HL-60/S4 treated with phorbol 12-myristate 13-acetate at 8.2 ng/mL for 4 days and 3 days (cell line): ENCODE measurements around the gene SERBP1.
"Not testable (repeated sequence)": the region's sequence is repeated elsewhere in the genome, so short reads cannot be mapped to it uniquely, and the experiment has no call there.

Experiments
- in situ Hi-C: fragments of 300-500 bp; cut with MboI; formaldehyde crosslinking; loops from 2 replicates; pipeline ENCODE4 v1.15.0; 2022; ENCODE audit warnings: low sequenced_read_pairs

Gene SERBP1

GRCh38 chr1:67430358-67431155 lies at the start of gene SERBP1:
Gene SERBP1 (minus strand): TSS chr1:67430402. CDS start chr1:67430300, 102 bp downstream.
- in situ Hi-C loops, result no loop called here

GRCh38 chr1:67479146-67479891 lies 49.1 kb upstream of the SERBP1 start:
- in situ Hi-C loops, result no loop called here

- in situ Hi-C loops, result no loop called here
These were observed 46.7 kb upstream of the SERBP1 start for GRCh38 chr1:67476906-67477305.

GRCh38 chr1:67476006-67476482 lies 45.8 kb upstream of the SERBP1 start:
- in situ Hi-C loops, result no loop called here

- in situ Hi-C loops, result no loop called here
These were observed 41.9 kb upstream of the SERBP1 start for GRCh38 chr1:67472056-67472455.

- in situ Hi-C loops, result no loop called here
These were observed 39.2 kb upstream of the SERBP1 start for GRCh38 chr1:67469431-67469830.

GRCh38 chr1:67468066-67468718 lies 38.0 kb upstream of the SERBP1 start:
- in situ Hi-C loops, result no loop called here

- in situ Hi-C loops, result no loop called here
These were observed 35.2 kb upstream of the SERBP1 start for GRCh38 chr1:67465375-67465774.

- in situ Hi-C loops, result no loop called here
These were observed 34.5 kb upstream of the SERBP1 start for GRCh38 chr1:67464746-67465145.

GRCh38 chr1:67464058-67464457 lies 33.9 kb upstream of the SERBP1 start:
- in situ Hi-C loops, result no loop called here

GRCh38 chr1:67463298-67463955 lies 33.2 kb upstream of the SERBP1 start:
- in situ Hi-C loops, result no loop called here

GRCh38 chr1:67460676-67461500 lies 30.7 kb upstream of the SERBP1 start:
- in situ Hi-C loops, result no loop called here

GRCh38 chr1:67459068-67459467 lies 28.9 kb upstream of the SERBP1 start:
- in situ Hi-C loops, result no loop called here

- in situ Hi-C loops, result no loop called here
These were observed 28.5 kb upstream of the SERBP1 start for GRCh38 chr1:67458663-67459062.

- in situ Hi-C loops, result no loop called here
These were observed 27.0 kb upstream of the SERBP1 start for GRCh38 chr1:67457247-67457646.

- in situ Hi-C loops, result no loop called here
These were observed 21.6 kb upstream of the SERBP1 start for GRCh38 chr1:67451815-67452214.

GRCh38 chr1:67451356-67451755 lies 21.2 kb upstream of the SERBP1 start:
- in situ Hi-C loops, result no loop called here

GRCh38 chr1:67446893-67447292 lies 16.7 kb upstream of the SERBP1 start:
- in situ Hi-C loops, result no loop called here

GRCh38 chr1:67446014-67446413 lies 15.8 kb upstream of the SERBP1 start:
- in situ Hi-C loops, result not testable (repeated sequence)

GRCh38 chr1:67441739-67442281 lies 11.6 kb upstream of the SERBP1 start:
- in situ Hi-C loops, result no loop called here
